GM13977 (cell line): Measurements from ENCODE around the gene SGPP2.

ENCODE experiments used
- DNase-seq: peaks from one replicate; pipeline ENCODE4 v3.0.0; 2012; ENCODE audit warnings: low spot score
- CTCF ChIP-seq: IDR thresholded peaks from 2 replicates; pipeline ENCODE4 v1.5.1; 2012; ENCODE audit warnings: mild to moderate bottlenecking, control low read depth; ENCODE audit not compliant: insufficient read depth; ENCODE audit errors: extremely low read depth, missing control alignments
- in situ Hi-C: fragments of 300-500 bp; cut with MboI; formaldehyde crosslinking; loops from one replicate; pipeline ENCODE4 v1.12.0; 2022; ENCODE audit warnings: low sequenced_read_pairs, low pct_unique_long_range_greater_than_20kb, mixed read lengths, inconsistent platforms; ENCODE audit not compliant: unreplicated experiment

SGPP2 gene

GRCh38 chr2:222514901-222515300 is 90.6 kb downstream of the SGPP2 start:
- no peak for DNase-seq
- in situ Hi-C loops: no loop called here
- TF ChIP-seq CTCF: no peak

- in situ Hi-C loops: no loop called here
- DNase-seq: no peak
- TF ChIP-seq CTCF: no peak
These were observed 94.4 kb downstream of the SGPP2 start for GRCh38 chr2:222518570-222519381.

- in situ Hi-C loops: no loop called here
- DNase-seq: peak; percentile 15
- TF ChIP-seq CTCF: no peak
These were observed 96.8 kb downstream of the SGPP2 start for GRCh38 chr2:222521099-222521498.

- no peak for TF ChIP-seq CTCF
- in situ Hi-C loops: no loop called here
These were observed 97.7 kb downstream of the SGPP2 start for GRCh38 chr2:222522082-222522481.

GRCh38 chr2:222523783-222524544 is 99.6 kb downstream of the SGPP2 start:
- no peak for DNase-seq
- TF ChIP-seq CTCF: no peak
- in situ Hi-C loops: no loop called here

More at GRCh38 chr2:222522082-222522481, 97.7 kb downstream of the SGPP2 start:
- DNase-seq: no peak

GRCh38 chr2:222525811-222526210 is 101.5 kb downstream of the SGPP2 start:
- DNase-seq: no peak
- TF ChIP-seq CTCF: no peak
- in situ Hi-C loops: no loop called here
